KOPT-K1 (cell line): ENCODE measurements around the gene ERICH2.

Source experiments
- H3K27ac ChIP-seq: fragments of 200-600 bp; sonication (generic); 2 replicates; pipeline ENCODE4 v1.5.1; 2016; ENCODE audit warnings: antibody characterized with exemption, mild to moderate bottlenecking, low read depth, low read length; ENCODE audit not compliant: poor library complexity, severe bottlenecking
- H3K36me3 ChIP-seq: fragments of 200-600 bp; sonication (generic); 2 replicates; pipeline ENCODE4 v1.5.1; 2017; ENCODE audit warnings: antibody characterized with exemption, mild to moderate bottlenecking, low read length, moderate library complexity; ENCODE audit not compliant: insufficient read depth
- H3K9me3 ChIP-seq: fragments of 200-600 bp; sonication (generic); 2 replicates; pipeline ENCODE4 v1.5.1; 2017; ENCODE audit warnings: antibody characterized with exemption, low read length, mild to moderate bottlenecking; ENCODE audit not compliant: insufficient read depth, poor library complexity, severe bottlenecking

The ERICH2 gene

DNA sequence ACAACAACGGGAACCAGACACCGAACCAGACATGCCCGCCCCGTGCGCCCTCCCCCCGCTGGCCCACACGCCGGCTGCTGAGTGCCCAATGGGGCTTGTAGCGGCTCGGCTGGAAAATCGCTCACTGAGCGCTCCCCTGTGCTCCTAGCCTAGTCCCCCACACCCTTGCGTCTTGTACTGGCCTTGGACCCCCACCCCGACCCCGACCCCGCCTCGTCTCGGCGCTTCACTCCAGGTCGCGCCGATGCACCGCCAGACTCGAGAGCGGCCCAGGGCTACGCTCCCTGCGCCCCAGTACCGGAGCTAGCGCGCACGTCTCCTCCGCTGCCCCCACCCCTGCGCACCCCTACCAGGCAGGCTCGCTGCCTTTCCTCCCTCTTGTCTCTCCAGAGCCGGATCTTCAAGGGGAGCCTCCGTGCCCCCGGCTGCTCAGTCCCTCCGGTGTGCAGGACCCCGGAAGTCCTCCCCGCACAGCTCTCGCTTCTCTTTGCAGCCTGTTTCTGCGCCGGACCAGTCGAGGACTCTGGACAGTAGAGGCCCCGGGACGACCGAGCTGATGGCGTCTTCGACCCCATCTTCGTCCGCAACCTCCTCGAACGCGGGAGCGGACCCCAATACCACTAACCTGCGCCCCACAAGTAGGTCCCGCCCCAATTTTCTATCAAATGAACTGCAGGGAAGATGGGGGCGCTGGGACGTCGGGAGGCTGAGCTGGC lies 48.0 kb downstream of the ERICH2 start:
- Histone ChIP-seq H3K27ac (no peak overlapping the region), H3K36me3 (no peaks in the 10 kb centered on the region), H3K9me3 (no peaks in the 10 kb centered on the region)

DNA sequence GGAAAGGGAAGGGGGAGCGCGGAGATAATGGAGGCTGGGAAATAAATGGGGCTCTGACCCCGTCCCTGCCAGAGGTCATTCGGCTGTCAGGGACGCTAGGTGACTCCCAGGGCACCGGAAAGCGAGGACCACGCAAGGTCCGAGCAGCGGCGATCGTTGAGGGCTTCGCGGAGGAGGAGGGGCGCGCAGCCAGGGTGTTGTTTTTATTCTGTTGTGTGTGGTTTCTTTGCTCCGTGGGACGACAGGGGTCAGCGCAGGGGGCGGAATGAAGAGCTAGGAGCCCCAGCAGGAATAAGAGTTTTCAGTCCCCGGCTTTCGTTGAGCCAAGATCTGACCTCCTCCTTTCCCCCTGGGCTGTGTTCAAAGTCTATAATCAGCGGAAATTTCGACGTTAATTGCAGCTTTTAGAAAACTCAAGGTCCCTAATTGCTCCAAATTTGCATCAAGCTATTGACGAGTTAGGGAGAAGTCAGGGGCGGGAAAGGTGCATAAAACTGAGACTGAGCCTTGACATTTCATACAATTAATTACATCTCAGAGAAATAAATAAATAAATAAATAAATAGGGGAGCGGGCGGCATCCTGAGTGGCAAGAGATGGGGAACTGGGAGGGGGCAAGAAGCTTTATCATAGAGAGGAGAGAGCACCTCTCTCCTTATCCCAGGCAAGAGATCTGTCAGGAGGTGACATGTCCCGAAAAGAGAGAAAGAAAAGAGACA lies 48.7 kb downstream of the ERICH2 start:
- Histone ChIP-seq H3K36me3 (no peaks in the 10 kb centered on the region), H3K27ac (no peak overlapping the region), H3K9me3 (no peaks in the 10 kb centered on the region)

DNA sequence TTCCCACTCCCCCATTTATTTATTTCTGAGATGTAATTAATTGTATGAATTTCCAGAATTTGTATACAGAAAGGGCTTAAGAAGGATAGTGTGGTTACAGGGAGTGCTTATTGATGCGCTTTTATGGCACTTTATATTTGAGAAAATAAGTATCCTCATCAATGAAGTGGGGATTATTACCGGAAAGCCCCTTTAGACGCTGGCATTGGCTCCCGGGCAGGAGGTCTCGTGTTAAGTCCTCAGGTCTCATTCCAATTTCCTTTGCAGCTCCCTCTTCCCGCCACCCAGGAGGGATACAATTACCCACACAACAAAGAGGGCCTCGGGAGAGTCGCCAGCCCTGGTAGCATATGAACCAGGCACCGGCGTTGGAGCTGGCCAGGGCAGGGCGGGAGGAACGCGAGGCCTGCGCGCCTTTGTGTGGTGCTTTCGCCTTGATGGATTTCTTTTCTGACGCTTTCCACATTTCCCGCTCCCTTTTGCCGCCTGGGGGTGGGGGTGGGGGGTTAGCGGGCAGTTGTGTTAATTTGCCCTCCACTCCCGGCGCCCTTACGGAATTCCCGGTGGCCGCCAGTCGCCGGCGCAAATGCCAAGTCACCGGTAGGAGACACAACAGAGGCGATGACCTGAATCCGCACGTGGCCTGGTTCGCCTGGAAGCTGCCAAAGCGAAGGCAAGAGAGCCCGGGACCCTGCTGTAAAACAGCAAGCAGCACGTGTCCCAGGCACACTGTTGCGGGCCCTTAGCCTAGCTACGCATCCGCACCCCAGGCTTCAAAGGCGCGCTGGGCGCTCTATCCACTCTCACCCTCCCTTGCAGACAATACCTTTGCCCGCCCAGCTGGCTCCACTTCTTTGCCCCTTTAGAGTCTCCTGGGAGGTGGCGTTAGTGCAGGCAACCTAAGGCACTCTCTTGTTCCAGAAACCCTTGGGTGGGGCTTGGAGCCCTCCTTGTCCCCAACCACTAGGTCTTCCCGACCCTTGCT lies 49.8 kb downstream of the ERICH2 start:
- H3K9me3 ChIP-seq, result no peaks in the 10 kb centered on the region
- H3K27ac ChIP-seq, result no peak overlapping the region
- H3K36me3 ChIP-seq, result no peaks in the 10 kb centered on the region

DNA sequence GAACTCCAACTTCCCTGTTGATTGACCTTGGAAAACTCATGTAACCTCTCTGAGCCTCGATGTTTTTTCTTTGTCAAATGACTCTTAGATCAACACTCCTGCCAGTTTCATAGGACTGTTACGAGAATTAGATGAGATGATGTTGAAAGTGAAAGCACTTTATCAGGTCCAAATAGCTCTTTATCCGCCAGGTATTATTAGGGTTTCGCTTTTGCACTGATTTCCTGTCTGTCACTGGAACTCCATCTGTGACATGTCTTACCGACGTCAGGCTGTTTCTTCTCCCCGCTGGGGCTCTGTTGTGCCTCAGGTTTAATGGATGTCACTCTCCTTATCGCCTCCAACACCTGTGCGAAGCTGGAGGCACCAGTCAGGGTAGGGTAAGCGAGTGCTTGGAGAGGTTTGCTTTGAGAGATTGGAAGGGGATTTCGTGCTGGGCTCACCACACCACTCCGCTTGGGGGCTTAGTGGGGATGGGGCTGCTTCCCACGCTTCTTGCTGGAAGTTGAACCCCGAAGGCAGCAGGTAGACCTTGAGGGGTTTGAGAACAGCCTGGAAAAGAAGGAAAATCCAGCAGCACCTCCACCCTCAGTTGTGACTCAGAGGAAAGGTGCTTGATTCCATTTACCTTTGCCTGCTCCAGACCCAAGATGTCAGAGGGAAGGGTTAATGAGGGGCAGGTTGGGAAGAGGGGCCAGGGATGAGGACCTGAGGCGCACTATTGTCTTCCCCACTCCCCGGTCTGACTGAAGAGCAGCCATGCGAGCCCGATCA lies 50.8 kb downstream of the ERICH2 start:
- H3K27ac ChIP-seq, result no peak overlapping the region
- no peaks in the 10 kb centered on the region for H3K36me3 ChIP-seq
- no peaks in the 10 kb centered on the region for H3K9me3 ChIP-seq

DNA sequence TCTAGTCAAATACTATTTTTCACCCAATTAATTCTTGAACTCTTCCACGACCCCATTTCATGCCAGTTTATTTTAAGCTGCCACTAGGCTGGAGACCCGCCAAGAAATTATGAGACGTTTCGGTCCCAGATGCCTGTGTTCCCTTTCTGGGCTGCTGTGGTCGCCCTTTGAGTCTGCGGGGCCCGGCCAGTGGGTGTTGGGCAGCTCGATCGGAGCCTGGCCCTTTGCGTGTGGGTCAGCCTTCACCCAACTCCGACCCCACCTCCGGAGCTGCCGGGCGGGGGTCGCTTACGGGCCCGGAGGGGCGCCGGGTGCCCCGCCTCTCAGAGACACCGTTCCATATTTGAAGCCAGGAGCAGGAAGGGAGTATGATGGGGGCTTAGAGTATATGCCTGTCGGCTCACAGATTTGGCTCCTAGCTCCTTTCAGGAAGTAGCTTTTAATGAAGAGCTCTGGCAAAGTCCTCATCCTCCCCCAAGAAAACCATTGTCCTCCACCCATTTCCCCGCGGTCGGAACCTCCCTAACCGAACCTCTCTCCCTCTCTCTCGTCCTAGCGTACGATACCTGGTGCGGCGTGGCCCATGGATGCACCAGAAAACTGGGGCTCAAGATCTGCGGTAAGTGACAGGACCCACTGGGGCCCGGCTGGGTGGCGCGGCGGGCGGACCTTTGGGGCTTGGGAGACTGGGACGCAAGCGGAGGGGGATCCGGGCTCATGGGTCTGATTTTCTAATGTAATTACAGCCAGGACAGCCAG lies 51.5 kb downstream of the ERICH2 start:
- Histone ChIP-seq H3K36me3 (no peaks in the 10 kb centered on the region), H3K9me3 (no peaks in the 10 kb centered on the region), H3K27ac (no peak overlapping the region)

DNA sequence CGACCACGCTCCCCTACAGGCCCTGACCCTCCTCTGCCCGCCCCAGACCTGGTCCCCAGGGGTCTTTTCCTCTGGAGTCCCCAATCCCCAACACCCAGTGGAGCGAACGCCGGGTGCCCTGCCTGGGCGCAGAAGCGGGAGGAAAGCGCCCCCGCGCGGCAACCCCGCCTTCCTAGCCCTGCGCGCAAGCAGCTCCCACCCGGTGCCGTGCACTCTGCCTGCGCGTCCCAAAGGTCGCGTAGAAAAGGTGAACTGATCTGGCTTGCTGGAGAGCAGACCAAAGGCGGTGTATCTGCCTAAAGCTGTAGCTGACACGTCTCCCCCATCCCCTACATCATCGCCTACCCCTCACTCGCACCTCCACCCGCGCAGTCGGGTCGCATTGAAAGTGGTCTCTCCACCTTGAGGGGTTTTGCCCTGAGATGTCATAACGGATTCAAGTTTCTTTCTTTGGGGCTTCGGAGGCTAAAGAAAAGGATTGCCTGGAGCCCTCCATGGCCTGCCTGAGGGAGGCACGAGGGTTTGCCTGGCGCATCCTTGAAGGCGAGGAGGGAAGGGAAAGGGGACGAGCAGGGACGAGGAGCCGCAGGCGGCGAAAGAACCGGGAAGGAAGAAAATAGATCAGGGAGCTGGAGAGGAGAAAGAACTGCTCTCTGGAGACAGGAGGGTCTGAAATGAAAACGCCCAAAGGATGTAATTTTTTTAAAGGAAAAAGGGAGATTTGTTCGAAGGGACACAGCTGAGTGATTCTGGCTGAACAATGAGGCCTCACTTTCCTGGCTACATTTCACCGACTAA lies 52.3 kb downstream of the ERICH2 start:
- Histone ChIP-seq H3K27ac (no peak overlapping the region), H3K9me3 (no peaks in the 10 kb centered on the region), H3K36me3 (no peaks in the 10 kb centered on the region)

DNA sequence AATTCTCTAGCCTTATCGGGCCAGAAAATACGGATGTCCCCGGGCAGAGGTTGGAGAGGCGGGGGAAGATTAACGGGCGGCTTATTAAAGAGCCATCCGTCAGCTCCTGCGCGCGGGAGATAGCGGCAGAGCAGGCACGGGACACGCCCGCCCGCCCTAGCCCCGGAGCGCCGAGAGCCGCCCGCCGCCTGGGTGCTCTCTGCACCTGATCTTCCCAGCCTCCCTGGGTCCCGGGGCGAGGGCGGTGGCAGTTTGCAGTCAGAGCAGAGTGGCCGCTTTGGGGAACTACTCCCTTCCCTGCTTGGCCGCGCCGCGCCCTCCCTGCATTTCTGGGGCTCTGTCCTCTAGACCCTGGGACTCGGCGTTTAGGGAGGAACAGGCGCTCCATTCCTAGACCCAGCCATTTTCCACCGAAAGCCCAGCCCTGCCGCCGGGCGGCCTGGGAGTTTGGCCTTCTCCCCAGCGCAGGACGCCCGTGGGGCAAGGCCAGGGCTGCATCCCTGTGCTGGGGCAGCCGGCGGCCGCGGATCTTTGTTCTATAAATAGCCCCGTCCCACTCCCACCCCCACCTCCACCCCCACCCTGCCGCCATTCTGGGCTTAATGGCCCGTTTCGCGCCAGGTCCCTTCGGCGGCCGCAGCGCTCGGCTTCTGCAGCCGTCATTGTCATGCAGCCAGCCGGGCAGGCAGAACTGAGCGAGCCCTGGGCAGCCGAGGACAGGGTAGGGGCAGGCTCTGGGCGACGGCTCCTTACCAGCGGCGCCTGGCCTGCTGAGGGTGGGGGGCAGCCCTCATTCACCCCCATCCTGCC lies 53.1 kb downstream of the ERICH2 start:
- no peaks in the 10 kb centered on the region for H3K9me3 ChIP-seq
- no peaks in the 10 kb centered on the region for H3K36me3 ChIP-seq

DNA sequence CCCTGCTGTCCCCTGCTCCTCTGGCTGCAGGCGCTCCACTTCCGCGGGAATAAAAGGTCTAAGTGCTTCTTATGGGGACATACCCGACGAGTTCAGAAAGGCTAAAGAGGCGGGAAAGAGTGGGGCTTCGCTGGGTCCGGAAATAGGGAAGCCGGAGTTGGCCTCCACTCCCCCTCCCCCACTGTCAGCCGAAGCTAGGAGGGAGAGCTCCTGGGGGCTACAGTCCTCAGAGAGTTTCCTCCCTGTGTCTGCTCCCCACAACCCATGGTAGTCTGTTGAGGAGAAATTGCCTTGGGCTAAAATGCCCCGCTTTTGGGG lies 53.7 kb downstream of the ERICH2 start:
- Histone ChIP-seq H3K27ac (no peak overlapping the region), H3K36me3 (no peaks in the 10 kb centered on the region), H3K9me3 (no peaks in the 10 kb centered on the region)

More for the DNA sequence above, 53.1 kb downstream of the ERICH2 start:
- H3K27ac ChIP-seq, result no peak overlapping the region

DNA sequence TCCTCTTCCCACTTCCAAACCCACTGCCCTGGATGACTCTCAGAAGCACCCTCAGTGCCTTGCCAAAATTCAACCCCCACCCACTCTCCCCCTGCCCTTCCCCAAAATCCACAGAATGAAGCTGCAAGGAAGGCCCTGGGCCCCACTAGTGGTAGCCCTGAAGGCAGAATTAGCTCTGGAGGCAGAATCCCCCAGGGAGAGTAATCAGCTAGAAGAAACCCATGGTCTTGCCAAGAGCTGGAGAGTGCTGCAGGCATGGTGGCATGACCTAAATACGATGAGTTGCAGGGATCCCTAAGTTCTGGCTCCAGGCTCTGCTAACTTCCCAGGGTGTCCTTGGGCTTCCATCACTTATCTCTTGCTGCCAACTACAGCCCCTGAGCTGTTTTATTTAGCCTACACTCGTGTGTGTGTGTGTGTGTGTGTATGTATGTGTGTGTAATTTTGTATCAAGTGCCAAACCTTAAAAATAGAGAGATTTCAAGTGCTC lies 54.4 kb downstream of the ERICH2 start:
- no peaks in the 10 kb centered on the region for H3K36me3 ChIP-seq
- H3K27ac ChIP-seq, result no peak overlapping the region
- no peaks in the 10 kb centered on the region for H3K9me3 ChIP-seq

DNA sequence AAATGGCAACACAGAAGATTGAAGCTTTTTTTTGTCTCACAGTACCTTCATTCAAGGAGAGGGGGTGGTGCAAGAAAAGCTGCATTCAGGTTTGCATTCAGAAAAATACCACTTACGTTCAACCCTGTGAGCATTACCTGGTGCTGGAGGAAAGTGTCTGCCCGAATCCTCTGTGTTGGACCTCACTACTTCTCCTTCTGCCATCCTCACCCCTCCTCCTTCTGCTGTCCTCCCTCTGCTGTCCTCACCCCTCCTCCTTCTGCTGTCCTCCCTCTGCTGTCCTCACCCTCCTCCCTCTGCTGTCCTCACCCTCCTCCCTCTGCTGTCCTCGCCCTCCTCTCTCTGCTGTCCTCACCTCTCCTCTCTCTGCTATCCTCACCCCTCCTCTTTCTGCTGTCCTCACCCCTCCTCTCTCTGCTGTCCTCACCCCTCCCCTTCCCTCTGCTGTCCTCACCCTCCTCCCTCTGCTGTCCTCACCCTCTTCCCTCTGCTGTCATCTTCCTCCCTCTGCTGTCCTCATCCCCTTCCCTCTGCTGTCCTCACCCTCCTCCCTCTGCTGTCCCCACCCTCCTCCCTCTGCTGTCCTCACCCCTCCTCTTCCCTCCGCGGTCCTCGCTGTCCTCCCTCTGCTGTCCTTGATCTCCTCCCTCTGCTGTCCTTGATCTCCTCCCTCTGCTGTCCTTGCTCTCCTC lies 57.8 kb downstream of the ERICH2 start:
- Histone ChIP-seq H3K36me3 (no peaks in the 10 kb centered on the region), H3K9me3 (no peaks in the 10 kb centered on the region), H3K27ac (no peak overlapping the region)

DNA sequence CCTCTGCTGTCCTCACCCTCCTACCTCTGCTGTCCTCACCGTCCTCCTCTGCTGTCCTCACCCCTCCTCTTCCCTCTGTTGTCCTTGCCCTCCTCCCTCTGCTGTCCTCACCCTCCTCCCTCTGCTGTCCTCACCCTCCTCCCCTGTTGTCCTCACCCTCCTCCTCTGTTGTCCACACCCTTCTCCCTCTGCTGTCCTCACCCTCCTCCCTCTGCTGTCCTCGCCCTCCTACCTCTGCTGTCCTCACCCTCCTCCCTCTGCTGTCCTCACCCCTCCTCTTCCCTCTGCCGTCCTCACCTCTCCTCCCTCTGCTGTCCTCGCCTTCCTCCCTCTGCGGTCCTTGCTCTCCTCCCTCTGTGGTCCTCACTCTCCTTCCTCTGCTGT lies 58.3 kb downstream of the ERICH2 start:
- Histone ChIP-seq H3K36me3 (no peaks in the 10 kb centered on the region), H3K9me3 (no peaks in the 10 kb centered on the region), H3K27ac (no peak overlapping the region)

DNA sequence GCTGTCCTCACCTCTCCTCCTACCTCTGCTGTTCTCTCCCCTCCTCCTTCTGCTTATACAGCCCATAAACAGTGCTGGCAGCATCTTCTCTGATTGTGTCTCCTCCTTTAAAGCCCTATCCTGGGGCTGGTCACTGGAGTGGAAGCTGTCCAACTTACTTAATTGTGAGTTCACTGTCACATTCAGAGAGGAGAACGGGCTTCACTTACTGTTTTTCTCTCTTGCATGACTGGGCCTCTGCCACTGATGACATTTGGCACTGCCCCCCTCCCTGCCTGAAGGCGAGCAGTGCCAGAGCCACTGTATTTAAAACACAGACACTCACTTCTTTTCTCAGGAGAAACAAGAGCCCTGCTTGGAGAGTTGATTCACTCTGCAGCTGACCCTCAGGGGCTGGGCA lies 58.9 kb downstream of the ERICH2 start:
- no peak overlapping the region for H3K27ac ChIP-seq
- no peaks in the 10 kb centered on the region for H3K36me3 ChIP-seq
- no peaks in the 10 kb centered on the region for H3K9me3 ChIP-seq
